ENCODE results near the gene GNGT1. TPM values are rescaled to one million over a fixed set of nuclear protein-coding genes. Genes with fewer than 3 reads are reported as not detected.
"Not testable (repeated sequence)": the region's sequence is repeated elsewhere in the genome, so short reads cannot be mapped to it uniquely, and the experiment has no call there.

GNGT1 gene
- total and polyA plus RNA-seq, 2 of the 13 experiments (the other 11 are each of a cell fraction or from before 2014, with no cell fraction given) = not detected

DNA sequence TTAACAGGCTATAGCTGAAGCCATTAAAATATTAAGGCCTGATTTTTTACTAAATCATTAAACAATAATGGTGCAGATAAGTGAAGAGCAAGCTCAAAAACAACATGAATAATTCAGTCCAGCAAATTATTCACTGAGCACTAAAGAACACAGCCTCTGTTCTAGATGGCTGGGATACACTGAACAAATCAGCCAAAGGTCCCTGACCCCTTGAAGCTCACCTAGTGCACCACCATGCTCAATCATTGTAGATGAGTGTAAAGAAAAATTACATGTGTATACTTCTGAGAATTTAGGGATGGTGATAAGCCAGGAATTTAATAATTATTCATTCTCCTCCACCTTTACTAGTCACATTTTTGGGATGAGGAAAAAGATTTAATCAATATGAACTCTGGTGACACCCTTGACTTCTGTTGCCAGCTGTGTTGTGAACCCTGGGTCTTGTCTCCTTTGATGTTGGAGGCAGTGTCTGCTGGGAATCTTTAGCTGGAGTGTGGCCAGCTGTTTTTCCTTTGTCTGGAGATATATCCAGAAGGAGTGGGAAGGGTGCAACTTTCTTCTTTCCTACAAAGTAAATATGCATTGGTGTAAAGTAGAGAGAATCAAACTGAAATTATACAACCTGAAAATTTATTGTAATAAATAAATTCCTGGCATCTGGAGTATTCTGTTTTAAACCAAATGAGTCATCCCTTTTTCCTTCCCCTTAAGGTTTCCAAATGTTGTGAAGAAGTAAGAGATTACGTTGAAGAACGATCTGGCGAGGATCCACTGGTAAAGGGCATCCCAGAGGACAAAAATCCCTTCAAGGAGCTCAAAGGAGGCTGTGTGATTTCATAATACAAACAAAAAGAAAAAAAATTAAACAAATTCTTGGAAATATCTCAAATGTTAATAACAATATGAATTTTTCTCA lies 4.0 kb downstream of the GNGT1 start:
- intact Hi-C loops (cut with micrococcal nuclease; ENCODE audit: unreplicated experiment) = no loop called here
- no peak overlapping the region for H3K4me2 ChIP-seq (ENCODE audit: low read depth, low read length)
- no peaks in the 10 kb centered on the region for H3K27me3 ChIP-seq (ENCODE audit: control insufficient read depth in 1 of 2, insufficient read depth in 2 of 2, low read length in 2 of 2)
- H3K36me3 ChIP-seq (replicated peaks in 1 of 2; ENCODE audit: control insufficient read depth in 1 of 2, insufficient read depth in 2 of 2, low read length in 2 of 2) = no peaks in the 10 kb centered on the region
- H3K27ac ChIP-seq (ENCODE audit: extremely low read length, insufficient read depth, low read length) = no peak overlapping the region
- no peak for TF ChIP-seq TGIF2 (CRISPR knock-in tag; IDR thresholded peaks at IDR 0.05)
- no peak for TF ChIP-seq SRF (IDR thresholded peaks at IDR 0.05; ENCODE audit: low read depth, low read length)
- TF ChIP-seq, protein P1, sequence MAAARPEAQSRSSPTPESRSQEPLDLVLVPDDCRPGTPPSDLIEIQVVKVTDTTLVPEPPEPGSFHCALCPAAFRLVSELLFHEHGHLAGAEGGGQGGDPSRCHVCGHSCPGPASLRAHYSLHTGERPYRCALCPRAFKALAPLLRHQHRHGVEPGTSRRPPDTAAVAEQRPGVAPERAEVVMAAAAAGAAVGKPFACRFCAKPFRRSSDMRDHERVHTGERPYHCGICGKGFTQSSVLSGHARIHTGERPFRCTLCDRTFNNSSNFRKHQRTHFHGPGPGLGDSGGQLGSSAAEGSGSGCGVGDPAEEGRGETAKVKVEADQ (CRISPR knock-in tag; IDR thresholded peaks at IDR 0.05; ENCODE audit: borderline replicate concordance) = no peak
- TF ChIP-seq RFX5 (IDR thresholded peaks at IDR 0.05; ENCODE audit: low read depth, low read length) = no peak
- no peak for TF ChIP-seq ZNF256 (CRISPR knock-in tag; conservative IDR thresholded peaks at IDR 0.05)
- DNase-seq (ENCODE audit: low spot score) (no peak), FAIRE-seq (no peak), ATAC-seq (no peak)
- POLR2A ChIA-PET = no interaction called here
- 2% methylated on average over 3 of the region's 3 CpGs for WGBS (ENCODE audit: low lambda C conversion rate)
- no TSS peak for BruUV-seq (replicated peaks)
- H3K79me2 ChIP-seq (ENCODE audit: insufficient read depth, low read length) = no peaks in the 10 kb centered on the region
- CTCF ChIA-PET (ENCODE audit: low intra/inter-chr PET ratio, low total read pairs) = no interaction called here
- H2AFZ ChIP-seq (ENCODE audit: low read length) = no peak overlapping the region
- no peaks in the 10 kb centered on the region for H3K4me1 ChIP-seq (ENCODE audit: insufficient read depth, low read length)
- no peak overlapping the region for H3K9ac ChIP-seq (ENCODE audit: insufficient read depth, low read depth, low read length)
- no peak overlapping the region for H3K4me3 ChIP-seq (replicated peaks in 1 of 3; ENCODE audit: insufficient read depth in 1 of 3, low read depth in 2 of 3, low read length in 3 of 3)
- no peaks in the 10 kb centered on the region for H4K20me1 ChIP-seq (ENCODE audit: insufficient read depth, low read length)
- in situ Hi-C loops (cut with HindIII; ENCODE audit: extremely low pct_ligation_motif_present, low pct_unique_long_range_greater_than_20kb) = no loop called here
- H3K9me3 ChIP-seq (ENCODE audit: low read length) = no peaks in the 10 kb centered on the region

DNA sequence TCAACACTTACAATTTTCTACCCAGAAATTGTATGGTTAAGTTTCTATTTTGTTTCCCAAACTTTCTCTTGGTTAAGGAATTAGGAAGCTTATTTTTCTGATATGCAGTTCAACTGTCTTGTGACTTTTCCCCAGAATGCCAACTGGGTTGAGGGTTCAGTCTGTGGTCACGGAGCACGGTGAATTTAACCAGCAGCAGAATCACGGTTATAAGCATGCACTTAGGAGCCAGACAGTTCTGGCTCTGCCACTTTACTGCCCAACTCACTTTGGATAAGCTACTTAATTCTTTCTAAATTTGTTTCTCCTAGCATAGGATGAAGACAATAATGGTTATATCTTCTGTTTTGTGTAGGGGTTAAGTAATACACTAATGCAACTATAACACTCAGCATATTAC lies 4.9 kb downstream of the GNGT1 start:
- H3K9me3 ChIP-seq (ENCODE audit: low read length); H3K9ac ChIP-seq (ENCODE audit: insufficient read depth, low read depth, low read length); H3K36me3 ChIP-seq (replicated peaks in 1 of 2; ENCODE audit: control insufficient read depth in 1 of 2, insufficient read depth in 2 of 2, low read length in 2 of 2); H3K27me3 ChIP-seq (ENCODE audit: control insufficient read depth in 1 of 2, insufficient read depth in 2 of 2, low read length in 2 of 2); ATAC-seq; FAIRE-seq; intact Hi-C loops (cut with micrococcal nuclease; ENCODE audit: unreplicated experiment); H3K4me2 ChIP-seq (ENCODE audit: low read depth, low read length); H3K4me3 ChIP-seq (replicated peaks in 1 of 3; ENCODE audit: insufficient read depth in 1 of 3, low read depth in 2 of 3, low read length in 3 of 3); H2AFZ ChIP-seq (ENCODE audit: low read length); H4K20me1 ChIP-seq (ENCODE audit: insufficient read depth, low read length); POLR2A ChIA-PET; H3K79me2 ChIP-seq (ENCODE audit: insufficient read depth, low read length); in situ Hi-C loops (cut with HindIII; ENCODE audit: extremely low pct_ligation_motif_present, low pct_unique_long_range_greater_than_20kb); H3K27ac ChIP-seq (ENCODE audit: extremely low read length, insufficient read depth, low read length); DNase-seq (ENCODE audit: low spot score); CTCF ChIA-PET (ENCODE audit: low intra/inter-chr PET ratio, low total read pairs); H3K4me1 ChIP-seq (ENCODE audit: insufficient read depth, low read length); BruUV-seq (replicated peaks): not testable (repeated sequence)
- WGBS (ENCODE audit: low lambda C conversion rate) = 34% methylated on average over 3 of the region's 3 CpGs

DNA sequence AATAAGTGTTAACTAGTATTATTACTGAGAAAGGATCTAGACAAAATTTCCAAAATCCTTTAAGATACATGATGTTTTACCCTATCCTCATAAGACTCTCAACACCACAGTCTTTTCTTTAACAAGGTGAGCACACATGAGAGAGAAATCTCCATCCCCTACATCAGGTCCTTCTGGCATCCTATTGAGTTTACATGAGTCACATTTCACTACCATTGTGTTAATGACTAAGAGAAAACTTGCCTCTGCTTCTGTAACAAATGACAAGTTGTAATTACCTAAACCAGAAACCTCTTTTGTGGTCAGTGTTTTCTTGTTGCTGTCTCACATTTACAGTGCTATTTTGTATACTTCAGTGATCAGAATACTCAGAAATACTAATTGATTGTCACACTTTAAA lies 5.3 kb downstream of the GNGT1 start:
- H3K79me2 ChIP-seq (ENCODE audit: insufficient read depth, low read length); H3K36me3 ChIP-seq (replicated peaks in 1 of 2; ENCODE audit: control insufficient read depth in 1 of 2, insufficient read depth in 2 of 2, low read length in 2 of 2); CTCF ChIA-PET (ENCODE audit: low intra/inter-chr PET ratio, low total read pairs); H3K27me3 ChIP-seq (ENCODE audit: control insufficient read depth in 1 of 2, insufficient read depth in 2 of 2, low read length in 2 of 2); H3K4me3 ChIP-seq (replicated peaks in 1 of 3; ENCODE audit: insufficient read depth in 1 of 3, low read depth in 2 of 3, low read length in 3 of 3); H3K9me3 ChIP-seq (ENCODE audit: low read length); H3K27ac ChIP-seq (ENCODE audit: extremely low read length, insufficient read depth, low read length); FAIRE-seq; H4K20me1 ChIP-seq (ENCODE audit: insufficient read depth, low read length); BruUV-seq (replicated peaks); H3K9ac ChIP-seq (ENCODE audit: insufficient read depth, low read depth, low read length); H3K4me1 ChIP-seq (ENCODE audit: insufficient read depth, low read length); H3K4me2 ChIP-seq (ENCODE audit: low read depth, low read length); intact Hi-C loops (cut with micrococcal nuclease; ENCODE audit: unreplicated experiment); in situ Hi-C loops (cut with HindIII; ENCODE audit: extremely low pct_ligation_motif_present, low pct_unique_long_range_greater_than_20kb); ATAC-seq; POLR2A ChIA-PET; H2AFZ ChIP-seq (ENCODE audit: low read length); DNase-seq (ENCODE audit: low spot score): not testable (repeated sequence)

All from HepG2 (cell line).